Ammon's horn (tissue), 1 donor: Measurements from ENCODE around the gene RNF111.
"Not testable (repeated sequence)": the region's sequence is repeated elsewhere in the genome, so short reads cannot be mapped to it uniquely, and the experiment has no call there.

Experiments
- DNase-seq: peaks from one replicate; pipeline ENCODE4 v3.0.0-alpha.2; 2016; ENCODE audit warnings: low spot score

RNF111 gene

DNA sequence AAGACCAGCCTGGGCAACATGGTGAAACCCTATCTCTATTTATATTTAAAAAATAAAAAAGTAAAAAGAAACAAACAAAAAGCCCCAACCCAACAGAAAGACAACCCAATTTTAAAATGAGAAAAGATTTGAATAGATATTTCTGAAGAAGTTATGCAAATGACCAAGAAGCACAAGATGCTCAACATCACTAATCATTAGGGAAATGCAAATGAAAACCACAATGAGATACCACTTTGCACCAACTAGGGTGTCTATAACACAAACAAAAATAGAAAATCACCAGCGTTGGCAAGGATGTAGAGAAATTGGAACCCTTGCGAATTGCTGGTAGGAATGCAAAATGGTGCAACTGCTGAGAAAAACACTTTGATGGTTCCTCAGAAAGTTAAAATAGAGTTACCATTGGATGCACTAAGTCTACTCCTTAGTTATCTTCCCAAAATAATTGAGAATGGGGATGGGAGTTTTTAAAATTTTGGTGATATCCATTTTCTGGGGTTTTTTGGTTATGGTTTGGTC, 71.7 kb downstream of the RNF111 start:
- DNase-seq, result no peak

DNA sequence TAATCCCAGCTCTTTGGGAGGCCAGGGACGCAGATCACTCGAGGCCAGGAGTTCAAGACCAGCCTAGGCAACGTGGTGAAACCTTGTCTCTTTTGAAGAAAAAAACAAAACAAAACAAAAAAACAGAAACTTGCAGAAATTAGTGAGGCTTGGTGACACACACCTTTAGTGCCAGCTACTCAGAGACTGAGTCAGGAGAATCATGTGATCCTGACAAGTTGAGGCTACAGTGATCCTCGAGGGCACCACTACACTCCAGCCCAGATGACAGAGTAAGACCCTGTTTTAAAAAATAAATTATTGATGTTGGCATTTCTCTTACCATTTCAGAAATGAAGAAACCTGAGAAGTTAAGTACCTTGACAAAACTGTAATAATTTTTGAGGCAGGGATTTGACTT, 72.9 kb downstream of the RNF111 start:
- DNase-seq, result no peak

DNA sequence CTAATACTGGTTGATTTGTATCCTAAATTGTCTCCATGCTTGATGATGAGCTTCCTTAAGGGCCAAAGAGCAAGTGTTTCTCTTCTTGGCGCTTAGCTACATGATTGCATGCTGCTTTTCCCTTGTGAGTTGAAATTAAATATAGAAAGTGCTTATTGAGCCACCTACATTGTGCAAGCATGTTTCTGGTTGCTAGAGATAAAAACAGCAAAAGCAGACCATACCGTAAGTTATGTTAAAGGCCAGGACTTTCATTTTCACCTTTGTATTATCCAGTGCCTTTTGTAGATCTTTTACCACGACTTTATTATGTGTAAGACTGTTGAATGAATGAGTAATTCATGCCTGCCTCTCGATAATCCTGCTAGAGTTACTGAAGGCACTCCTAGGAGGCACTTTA, 75.6 kb downstream of the RNF111 start:
- no peak for DNase-seq

DNA sequence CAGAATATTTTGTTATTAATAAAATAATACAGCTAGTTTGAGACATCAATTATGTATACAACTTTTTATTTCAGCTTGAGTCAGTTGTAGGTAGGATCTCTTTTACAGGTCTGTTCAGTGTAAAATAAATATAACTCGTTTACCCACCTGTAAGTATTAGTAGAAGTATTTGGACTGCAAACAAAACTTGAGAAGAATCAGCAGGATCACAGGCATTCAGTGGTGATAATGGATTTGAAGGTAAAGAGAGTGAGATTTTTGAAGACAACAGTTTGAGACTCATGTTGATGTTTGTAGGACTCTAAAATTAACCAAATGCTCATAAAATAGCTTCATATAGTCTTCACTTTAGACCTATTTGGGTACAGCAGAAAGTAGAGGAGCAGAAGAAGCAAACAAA, 82.0 kb downstream of the RNF111 start:
- DNase-seq, result no peak

DNA sequence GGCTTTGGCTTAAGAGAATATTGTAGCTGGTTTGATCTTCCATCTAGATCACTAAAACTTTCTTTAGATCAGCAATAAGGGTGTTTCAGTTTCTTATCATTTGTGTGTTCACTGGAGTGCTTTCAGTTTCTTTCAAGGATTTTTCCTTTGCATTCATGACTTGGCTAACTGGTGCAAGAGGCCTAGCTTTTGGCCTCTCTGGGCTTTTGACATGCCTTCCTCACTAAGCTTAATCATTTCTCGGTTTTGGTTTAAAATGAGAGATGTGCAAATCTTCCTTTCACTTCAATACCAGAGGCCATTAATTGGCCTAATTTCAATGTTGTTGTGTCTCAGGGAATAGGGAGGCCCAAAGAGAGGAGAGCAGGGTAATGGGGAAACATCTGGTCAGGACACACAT, 87.1 kb downstream of the RNF111 start:
- no peak for DNase-seq

DNA sequence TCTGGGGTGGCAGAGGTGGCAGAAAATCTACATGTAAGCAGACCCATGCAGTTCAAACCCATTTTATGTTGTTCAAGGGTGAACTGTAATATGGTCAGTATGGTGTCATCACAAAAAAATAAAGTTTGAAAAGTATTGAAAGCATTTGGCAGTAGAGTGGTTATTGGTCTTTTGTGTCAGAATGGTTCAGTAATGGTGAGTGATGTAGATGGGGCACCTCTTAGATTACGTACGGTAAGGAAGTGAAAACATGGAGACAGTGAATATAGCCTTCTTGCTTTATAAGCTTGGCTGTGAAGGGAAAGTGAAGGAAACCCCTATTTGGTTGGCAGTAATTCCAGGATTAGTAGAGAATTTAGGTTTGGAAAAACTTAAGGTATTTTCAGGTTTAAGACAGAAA, 100.3 kb downstream of the RNF111 start:
- no peak for DNase-seq

DNA sequence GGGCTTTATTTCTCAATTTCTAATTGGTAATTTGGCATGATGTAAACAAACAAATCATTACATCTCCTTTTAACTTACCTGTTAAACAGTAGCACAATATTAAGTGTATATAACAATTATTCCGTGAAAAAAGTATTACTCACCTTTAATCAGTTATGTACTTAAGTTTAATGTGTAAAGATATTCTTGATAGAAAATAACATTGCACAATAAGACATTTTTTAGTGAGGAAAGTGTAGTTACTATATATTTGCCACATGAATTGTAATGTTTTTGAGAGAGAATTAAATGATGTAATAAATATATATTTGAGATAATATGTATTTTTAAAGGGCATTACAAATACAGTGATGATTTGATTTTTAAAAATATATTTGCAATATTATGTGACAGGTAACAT, 106.6 kb downstream of the RNF111 start:
- DNase-seq, result no peak

DNA sequence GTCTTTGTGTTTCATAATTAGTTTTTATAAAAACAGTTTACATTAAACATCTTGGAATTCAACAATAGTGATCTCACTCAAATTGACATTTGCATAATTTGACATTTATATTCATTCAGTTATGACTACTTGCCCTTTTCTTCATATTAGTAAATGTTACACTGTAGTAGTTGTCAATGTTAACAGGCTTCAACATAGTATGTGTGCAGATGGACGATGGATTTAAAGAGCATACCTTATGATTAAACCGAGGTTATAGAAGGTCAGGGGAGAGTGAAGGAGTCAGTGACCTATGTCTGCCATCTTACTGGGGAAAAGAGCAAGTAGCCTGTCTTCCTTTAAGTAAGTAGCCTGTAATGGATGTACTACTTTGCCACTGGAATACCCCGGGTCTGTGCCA, 109.0 kb downstream of the RNF111 start:
- DNase-seq, result no peak

DNA sequence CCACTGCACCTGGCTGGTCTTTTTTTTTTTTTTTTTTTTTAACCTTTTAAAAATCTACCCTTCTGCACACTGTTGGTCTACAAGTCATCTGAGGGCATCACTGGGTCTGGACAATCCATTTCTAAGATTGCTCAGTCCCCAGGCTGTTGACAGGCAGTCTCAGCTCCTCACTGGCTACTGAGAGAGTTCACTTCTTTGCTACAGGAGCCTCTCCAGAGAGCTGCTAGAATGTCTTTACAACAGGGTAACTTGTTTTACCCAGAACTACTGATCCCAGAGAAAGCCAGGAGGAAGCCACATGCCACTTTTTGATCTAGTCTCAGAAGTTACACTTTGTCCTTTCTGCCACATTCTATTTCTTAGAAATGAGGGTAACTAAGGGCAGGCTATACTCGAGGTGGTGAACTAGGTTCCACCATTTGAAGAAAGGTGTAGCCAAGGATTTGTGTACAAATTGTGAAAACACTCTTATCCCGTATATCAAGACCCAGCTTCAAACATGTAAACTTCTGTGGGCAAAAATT, 111.8 kb downstream of the RNF111 start:
- no peak for DNase-seq

DNA sequence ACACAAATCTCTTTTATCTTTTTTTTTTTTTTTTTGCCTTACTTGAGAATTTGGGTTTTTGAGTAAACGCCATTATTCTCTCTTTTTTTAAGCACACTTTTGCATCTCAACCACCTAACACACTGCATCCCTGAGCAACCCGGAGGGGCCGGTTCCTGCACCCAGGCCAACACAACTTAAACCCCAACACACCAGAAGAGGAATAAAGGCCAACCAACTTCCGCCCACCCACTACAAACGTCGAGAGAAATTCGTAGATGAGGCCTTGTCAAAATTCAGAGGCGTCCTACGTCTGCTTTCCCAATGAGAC, 117.1 kb downstream of the RNF111 start:
- no peak for DNase-seq

DNA sequence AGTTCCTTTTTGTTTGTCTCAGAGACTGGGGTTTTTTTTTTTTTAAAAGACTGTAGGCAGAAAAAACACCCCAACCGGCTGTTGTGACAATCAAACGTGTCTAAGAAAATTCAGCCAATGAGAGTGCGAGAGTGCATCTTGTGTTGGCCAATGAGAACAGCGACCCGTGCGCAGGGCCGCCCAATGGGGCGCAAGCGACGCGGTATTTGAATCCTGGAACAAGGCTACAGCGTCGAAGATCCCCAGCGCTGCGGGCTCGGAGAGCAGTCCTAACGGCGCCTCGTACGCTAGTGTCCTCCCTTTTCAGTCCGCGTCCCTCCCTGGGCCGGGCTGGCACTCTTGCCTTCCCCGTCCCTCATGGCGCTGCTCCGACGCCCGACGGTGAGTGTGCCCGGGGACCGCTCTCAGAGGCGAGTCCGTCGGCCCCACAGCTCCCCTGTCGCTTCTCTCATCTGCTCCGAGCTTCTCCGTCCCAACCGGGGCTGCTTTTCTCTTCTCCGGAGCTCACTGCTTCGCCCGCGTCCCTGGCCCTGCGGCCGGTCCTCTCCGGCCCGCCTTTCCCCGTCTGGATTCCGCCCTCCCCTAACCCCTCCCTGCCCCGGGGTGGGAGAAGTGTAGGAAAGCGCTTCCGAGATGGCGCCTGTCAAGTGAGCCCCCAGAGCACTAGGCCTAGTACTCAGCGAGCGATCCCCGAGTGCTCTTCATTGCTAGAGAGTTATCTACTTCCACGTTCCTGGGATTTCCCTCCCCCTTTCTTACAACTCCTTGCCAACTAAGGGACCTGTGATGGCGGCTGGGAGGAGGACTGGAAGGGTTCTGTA, 117.7 kb downstream of the RNF111 start, which contains the start of gene CCNB2:
Gene CCNB2 (plus strand): TSS at position 235 of the 821 bp plus-strand sequence. CDS start 123 bp downstream, at position 358.
- DNase-seq, result peak; percentile 94

DNA sequence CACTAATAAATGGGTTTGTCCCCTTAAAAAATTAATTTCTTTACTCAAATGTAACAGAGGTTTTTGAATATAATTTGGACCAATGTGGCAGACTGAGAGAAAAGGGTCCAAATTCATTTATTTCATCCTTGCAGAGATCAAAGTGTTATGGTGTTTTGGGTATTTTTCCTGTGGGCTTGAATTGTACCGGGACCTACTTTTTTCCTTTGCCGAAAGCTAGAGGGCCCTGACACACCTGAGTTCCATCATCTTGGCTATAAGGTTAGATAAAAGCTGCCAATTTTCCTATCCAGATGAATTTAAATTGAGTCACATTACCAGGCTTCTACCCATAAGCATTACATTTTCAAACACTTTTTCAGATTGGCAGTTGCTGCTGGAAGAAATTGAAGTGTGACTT, 118.4 kb downstream of the RNF111 start:
- no peak for DNase-seq

DNA sequence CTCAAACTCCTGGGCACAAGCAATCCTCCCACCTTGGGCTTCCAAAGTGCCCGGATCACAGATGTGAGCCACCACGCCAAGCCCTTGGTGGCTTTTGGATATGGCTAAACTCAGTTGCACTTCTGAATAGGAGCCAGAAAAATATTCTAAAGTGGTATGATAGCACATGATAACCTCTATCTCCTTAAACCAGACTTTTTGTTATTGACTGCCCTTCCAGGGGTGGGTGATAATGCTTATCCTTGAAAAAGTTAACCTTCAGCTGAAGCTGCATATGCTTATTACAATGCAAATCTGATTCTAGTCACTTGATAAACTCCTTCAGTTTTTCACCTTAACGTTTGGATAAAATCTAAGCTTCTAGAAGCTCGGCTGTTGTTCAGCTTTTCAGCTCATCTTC, 123.8 kb downstream of the RNF111 start:
- no peak for DNase-seq

DNA sequence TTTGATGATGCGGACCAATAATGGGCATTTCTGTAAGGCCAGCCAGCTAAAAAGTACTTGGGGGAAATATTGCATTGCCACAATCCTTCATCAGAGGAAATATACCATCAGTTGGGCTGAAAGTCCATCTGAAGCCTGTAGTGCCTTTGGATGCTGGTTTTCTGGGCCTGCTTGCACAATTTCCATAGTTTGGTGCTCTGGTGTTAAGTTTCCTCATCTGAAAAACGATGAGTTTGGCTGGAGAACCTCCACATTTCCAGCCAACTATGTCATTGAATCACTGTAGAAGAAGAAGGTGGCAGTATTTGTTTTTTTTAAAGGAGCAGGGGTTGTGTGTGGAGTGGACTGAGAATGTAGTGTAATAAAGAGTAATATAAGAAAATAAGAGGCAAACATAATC, 127.6 kb downstream of the RNF111 start:
- DNase-seq, result no peak

DNA sequence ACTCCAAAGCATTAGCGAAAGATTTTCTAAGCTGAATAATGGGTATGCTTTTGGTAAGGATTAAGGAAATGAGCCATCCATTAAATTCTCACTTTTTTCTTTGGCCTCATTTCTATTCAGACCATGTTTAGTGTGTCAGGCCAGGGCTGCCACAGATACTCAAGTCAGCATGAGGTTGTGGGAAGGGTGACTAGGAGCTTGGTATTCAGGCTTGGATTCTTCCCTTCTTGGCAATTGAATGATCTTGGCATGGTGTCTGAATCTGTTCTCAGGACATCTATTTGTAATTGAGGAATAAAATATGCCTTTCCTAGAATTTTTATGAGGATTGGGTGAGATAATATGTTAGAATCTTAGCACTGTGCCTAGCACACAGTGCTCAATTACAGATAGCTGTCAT, 128.7 kb downstream of the RNF111 start:
- no peak for DNase-seq

DNA sequence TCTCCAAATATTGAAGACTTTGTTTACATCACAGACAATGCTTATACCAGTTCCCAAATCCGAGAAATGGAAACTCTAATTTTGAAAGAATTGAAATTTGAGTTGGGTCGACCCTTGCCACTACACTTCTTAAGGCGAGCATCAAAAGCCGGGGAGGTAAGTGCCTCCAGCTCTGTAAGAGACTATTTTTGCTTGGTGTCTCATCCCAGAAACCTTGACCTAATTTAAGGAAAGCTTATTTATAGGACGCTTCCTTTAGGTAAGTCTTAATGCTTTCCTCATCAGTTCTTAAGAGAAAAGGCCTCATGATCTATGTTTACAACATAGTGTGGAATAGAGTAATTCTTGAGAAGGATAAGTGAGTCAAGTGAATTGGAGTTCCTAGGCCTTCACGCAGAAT, 129.3 kb downstream of the RNF111 start:
- DNase-seq, result no peak

DNA sequence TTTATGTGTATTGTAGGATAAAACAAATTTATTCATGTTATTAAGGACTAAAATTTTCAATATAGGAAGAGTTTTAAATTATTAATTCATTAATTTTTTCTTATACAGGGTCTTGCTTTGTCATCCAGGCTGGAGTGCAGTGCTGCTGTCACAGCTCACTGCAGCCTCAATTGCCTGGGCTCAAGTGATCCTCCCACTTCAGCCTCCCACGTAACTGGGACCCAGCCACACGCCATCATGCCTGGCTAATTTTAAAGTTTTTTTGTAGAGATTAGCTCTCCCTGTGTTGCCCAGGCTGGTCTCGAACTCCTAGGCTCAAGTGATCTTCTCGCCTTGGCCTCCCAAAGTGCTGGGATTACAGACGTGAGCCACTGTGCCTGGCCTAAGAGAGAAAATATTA, 132.2 kb downstream of the RNF111 start:
- DNase-seq, result no peak

DNA sequence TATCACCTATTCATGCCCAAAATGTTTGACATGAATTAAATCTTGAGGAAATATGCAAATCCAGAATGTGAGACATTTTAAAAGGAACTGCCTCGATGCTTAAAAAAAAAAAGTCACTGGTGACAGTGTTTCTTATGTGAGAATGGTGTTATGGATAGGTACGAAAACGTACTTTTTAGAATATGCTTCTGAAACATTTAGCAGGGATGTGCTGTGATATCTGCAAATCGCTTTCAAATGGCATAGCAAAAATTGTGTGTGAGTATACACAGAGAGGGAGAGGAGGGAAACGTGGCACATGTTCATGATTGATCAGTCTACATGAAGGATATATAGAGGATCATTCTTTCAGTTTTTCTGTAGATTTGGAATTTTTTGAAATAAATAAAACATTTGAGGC, 133.5 kb downstream of the RNF111 start:
- no peak for DNase-seq

DNA sequence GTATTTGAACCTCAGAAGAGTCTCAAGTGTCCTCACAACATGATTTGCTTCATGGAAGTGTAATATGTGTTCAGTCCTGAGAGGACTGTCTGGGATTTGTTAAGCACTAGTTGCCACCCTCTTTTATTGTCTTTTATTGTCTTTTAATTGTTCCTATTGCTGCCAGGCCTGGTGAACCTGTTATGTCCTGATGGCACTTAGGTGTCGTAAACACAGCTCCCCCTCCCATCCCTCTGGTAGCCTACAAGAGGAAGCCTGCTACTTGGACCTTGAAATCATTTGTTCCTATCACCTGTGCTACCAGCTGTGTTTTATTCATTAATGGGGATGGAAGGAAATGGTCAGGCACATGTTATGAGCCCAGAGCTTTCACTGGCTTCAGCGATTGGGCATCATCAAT, 136.8 kb downstream of the RNF111 start:
- DNase-seq, result no peak

DNA sequence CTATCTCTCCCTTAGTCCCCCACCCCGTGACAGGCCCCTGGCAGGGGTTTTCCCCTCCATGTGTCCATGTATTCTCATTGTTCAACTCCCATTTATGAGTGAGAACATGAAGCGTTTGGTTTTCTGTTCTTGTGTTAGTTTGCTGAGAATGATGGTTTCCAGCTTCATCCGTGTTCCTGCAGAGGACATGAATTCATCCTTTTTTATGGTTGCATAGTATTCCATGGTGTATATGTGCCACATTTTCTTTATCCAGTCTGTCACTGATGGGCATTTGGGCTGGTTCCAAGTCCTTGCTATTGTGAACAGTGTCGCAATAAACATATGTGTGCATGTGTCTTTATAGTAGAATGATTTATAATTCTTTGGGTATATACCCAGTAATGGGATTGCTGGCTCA, 138.2 kb downstream of the RNF111 start:
- DNase-seq, result not testable (repeated sequence)

DNA sequence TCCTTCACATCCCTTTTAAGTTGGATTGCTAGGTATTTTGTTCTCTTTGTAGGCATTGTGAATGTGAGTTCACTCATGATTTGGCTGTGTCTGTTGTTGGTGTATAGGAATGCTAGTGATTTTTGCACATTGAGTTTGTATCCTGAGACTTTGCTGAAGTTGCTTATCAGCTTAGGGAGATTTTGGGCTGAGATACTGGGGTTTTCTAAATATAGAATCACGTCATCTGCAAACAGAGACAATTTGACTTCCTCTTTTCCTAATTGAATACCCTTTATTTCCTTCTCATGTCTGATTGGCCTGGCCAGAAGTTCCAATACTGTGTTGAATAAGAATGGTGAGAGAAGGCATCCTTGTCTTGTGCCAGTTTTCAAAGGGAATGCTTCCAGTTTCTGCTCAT, 139.8 kb downstream of the RNF111 start:
- not testable (repeated sequence) for DNase-seq

DNA sequence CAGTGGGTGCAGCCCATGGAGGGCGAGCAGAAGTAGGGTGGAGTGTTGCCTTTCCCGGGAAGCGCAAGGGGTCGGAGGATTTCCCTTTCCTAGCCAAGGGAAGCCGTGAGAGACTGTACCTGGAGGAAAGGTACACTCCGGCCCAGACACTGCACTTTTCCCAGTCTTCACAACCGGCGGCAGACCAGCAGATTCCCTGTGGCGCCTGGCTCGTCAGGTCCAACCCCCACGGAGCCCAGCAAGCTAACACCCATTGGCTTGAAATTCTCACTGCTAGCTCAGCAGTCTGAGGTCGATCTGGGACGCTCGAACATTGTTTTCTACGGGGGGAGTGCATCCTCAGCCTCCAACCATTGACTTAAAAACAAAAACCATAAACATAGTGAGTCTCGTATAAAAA, 144.0 kb downstream of the RNF111 start:
- DNase-seq, result no peak

DNA sequence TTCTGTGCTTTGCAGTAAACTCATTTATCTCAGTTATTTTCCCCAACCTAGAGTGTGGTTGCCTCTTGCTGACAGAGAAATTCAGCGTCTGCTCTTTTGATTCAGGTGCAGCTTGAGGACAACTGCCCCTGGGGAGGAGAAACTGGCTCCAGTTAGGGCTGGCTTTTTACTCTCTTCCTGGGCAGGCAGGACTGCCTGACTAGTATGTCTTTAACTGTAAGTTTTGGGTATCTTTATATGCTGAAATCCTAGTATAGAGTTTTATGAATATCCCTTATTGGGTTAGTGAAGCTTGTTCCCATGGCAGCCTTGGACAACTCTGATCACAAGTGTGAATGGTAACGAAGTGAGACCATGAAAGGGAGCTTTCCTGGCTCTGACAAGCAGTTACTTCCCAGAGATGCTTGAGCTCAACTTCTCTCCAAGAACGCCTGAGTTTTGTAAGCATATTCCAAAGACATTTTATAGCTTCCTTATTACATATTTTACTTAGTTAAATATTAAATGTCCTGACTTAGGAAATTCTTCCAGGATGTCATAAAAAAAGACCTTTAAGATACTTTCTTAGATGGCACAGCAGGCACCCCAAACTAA, 144.6 kb downstream of the RNF111 start:
- no peak for DNase-seq
